Activated CD8-positive, alpha-beta memory T cell treated with anti-CD3 and anti-CD28 coated beads for 48 hours (primary cell): Measurements from ENCODE around the gene TACC2.
"Not testable (repeated sequence)": the region's sequence is repeated elsewhere in the genome, so short reads cannot be mapped to it uniquely, and the experiment has no call there.

ENCODE experiments used
- DNase-seq, 3 experiments: peaks; one replicate each; pipeline ENCODE4 v3.0.0-alpha.2; 2020; ENCODE audit warnings: low read depth in 2 of 3, low spot score in 2 of 3

The TACC2 gene

GRCh38 chr10:121983852-121984251 lies 5.1 kb upstream of the TACC2 start:
- no peak for DNase-seq

GRCh38 chr10:121984463-121984862 lies 4.5 kb upstream of the TACC2 start:
- DNase-seq = no peak

GRCh38 chr10:121990015-121990677 lies 1.2 kb downstream of the TACC2 start:
- no peak for DNase-seq

- DNase-seq = not testable (repeated sequence)
Measured at GRCh38 chr10:121991727-121992126, 2.8 kb downstream of the TACC2 start.

GRCh38 chr10:121994429-121994941 lies 5.5 kb downstream of the TACC2 start:
- DNase-seq = no peak

- no peak for DNase-seq
Measured at GRCh38 chr10:121998462-121998861, 9.5 kb downstream of the TACC2 start.

- DNase-seq = no peak
Measured at GRCh38 chr10:121999301-121999700, 10.3 kb downstream of the TACC2 start.

GRCh38 chr10:122001698-122002097 lies 12.7 kb downstream of the TACC2 start:
- no peak for DNase-seq

- no peak for DNase-seq
Measured at GRCh38 chr10:122007415-122007814, 18.5 kb downstream of the TACC2 start.

GRCh38 chr10:122010405-122011050 lies 21.6 kb downstream of the TACC2 start:
- DNase-seq = no peak

GRCh38 chr10:122012731-122013130 lies 23.8 kb downstream of the TACC2 start:
- no peak for DNase-seq

GRCh38 chr10:122013311-122013780 lies 24.4 kb downstream of the TACC2 start:
- DNase-seq = no peak

- no peak for DNase-seq
Measured at GRCh38 chr10:122014652-122015248, 25.8 kb downstream of the TACC2 start.

GRCh38 chr10:122017926-122018325 lies 29.0 kb downstream of the TACC2 start:
- DNase-seq = not testable (repeated sequence)

- no peak for DNase-seq
Measured at GRCh38 chr10:122018491-122018890, 29.5 kb downstream of the TACC2 start.

GRCh38 chr10:122018951-122019413 lies 30.0 kb downstream of the TACC2 start:
- no peak for DNase-seq

- no peak for DNase-seq
Measured at GRCh38 chr10:122019414-122019975, 30.5 kb downstream of the TACC2 start.

GRCh38 chr10:122020226-122020625 lies 31.3 kb downstream of the TACC2 start:
- no peak for DNase-seq

- DNase-seq = no peak
Measured at GRCh38 chr10:122021379-122021778, 32.4 kb downstream of the TACC2 start.

GRCh38 chr10:122021828-122022227 lies 32.9 kb downstream of the TACC2 start:
- no peak for DNase-seq

GRCh38 chr10:122022276-122022675 lies 33.3 kb downstream of the TACC2 start:
- DNase-seq = no peak

- DNase-seq = not testable (repeated sequence)
Measured at GRCh38 chr10:122023257-122023656, 34.3 kb downstream of the TACC2 start.
